NB4 (cell line): ENCODE data around the gene MDFI.

Experiments used
- CTCF ChIP-seq: IDR thresholded peaks from one replicate; pipeline ENCODE4 v1.5.1; 2012; ENCODE audit warnings: low read depth, low read length
- POLR2A ChIP-seq: IDR thresholded peaks from 2 replicates; pipeline ENCODE4 v1.6.1; 2011; ENCODE audit warnings: mild to moderate bottlenecking; ENCODE audit not compliant: insufficient read length; ENCODE audit errors: extremely low read depth

GRCh38 chr6:41672016-41672415 is 33.7 kb downstream of the MDFI start:
- TF ChIP-seq CTCF, result no peak
- TF ChIP-seq POLR2A, result no peak
